Measurements from ENCODE around the gene ALLC.

DNA sequence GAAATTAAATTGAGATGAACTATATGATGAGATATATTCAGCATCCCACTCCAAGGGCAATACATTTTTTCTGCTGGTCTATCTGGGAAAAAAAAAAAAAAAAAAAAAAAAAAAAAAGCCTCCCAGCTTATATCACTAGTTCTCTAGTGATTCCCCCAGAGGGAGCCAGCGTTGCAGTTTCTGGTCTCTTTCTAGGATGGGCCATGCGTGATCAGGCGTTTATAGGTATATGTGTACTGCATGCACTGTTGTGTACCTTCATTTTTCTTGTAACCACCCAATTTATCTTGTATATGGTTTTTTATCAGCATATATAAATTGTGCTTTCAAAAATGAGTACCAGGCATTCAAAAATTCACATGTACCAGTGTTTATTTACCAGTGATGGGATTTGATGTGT, 80.5 kb downstream of the ALLC start:
- no peak for TF ChIP-seq POLR2A (IDR thresholded peaks at IDR 0.05; ENCODE audit: low read depth, low read length)
- TF ChIP-seq, protein P1, sequence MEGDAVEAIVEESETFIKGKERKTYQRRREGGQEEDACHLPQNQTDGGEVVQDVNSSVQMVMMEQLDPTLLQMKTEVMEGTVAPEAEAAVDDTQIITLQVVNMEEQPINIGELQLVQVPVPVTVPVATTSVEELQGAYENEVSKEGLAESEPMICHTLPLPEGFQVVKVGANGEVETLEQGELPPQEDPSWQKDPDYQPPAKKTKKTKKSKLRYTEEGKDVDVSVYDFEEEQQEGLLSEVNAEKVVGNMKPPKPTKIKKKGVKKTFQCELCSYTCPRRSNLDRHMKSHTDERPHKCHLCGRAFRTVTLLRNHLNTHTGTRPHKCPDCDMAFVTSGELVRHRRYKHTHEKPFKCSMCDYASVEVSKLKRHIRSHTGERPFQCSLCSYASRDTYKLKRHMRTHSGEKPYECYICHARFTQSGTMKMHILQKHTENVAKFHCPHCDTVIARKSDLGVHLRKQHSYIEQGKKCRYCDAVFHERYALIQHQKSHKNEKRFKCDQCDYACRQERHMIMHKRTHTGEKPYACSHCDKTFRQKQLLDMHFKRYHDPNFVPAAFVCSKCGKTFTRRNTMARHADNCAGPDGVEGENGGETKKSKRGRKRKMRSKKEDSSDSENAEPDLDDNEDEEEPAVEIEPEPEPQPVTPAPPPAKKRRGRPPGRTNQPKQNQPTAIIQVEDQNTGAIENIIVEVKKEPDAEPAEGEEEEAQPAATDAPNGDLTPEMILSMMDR (IDR thresholded peaks at IDR 0.05 in 2 of 3, conservative IDR thresholded peaks at IDR 0.05 in 1 of 3; ENCODE audit: control insufficient read depth in 2 of 3, extremely low read depth in 1 of 3, insufficient read depth in 1 of 3, low read depth in 3 of 3, low read length in 3 of 3): peak in 2 of 3 experiments; percentile 17 to 26; a peak in 1 of 6 replicates
- TF ChIP-seq ATF7 (IDR thresholded peaks at IDR 0.05; ENCODE audit: low read depth): no peak
- TF ChIP-seq NBN (IDR thresholded peaks at IDR 0.05): no peak
- no peak for TF ChIP-seq ATF3 (IDR thresholded peaks at IDR 0.05; ENCODE audit: borderline replicate concordance, extremely low read depth, low read depth, low read length)
- no peak for TF ChIP-seq EZH2 (IDR thresholded peaks at IDR 0.05; ENCODE audit: borderline replicate concordance, control insufficient read depth, low read depth, low read length)
- TF ChIP-seq, protein P2, sequence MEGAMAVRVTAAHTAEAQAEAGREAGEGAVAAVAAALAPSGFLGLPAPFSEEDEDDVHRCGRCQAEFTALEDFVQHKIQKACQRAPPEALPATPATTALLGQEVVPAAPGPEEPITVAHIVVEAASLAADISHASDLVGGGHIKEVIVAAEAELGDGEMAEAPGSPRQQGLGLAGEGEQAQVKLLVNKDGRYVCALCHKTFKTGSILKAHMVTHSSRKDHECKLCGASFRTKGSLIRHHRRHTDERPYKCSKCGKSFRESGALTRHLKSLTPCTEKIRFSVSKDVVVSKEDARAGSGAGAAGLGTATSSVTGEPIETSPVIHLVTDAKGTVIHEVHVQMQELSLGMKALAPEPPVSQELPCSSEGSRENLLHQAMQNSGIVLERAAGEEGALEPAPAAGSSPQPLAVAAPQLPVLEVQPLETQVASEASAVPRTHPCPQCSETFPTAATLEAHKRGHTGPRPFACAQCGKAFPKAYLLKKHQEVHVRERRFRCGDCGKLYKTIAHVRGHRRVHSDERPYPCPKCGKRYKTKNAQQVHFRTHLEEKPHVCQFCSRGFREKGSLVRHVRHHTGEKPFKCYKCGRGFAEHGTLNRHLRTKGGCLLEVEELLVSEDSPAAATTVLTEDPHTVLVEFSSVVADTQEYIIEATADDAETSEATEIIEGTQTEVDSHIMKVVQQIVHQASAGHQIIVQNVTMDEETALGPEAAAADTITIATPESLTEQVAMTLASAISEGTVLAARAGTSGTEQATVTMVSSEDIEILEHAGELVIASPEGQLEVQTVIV (IDR thresholded peaks at IDR 0.05; ENCODE audit: borderline replicate concordance, partially characterized antibody): no peak
- TF ChIP-seq ZZZ3 (IDR thresholded peaks at IDR 0.05; ENCODE audit: control insufficient read depth, insufficient read length, low read depth): no peak
- no peak for TF ChIP-seq RBBP5 (conservative IDR thresholded peaks at IDR 0.05)
- TF ChIP-seq MXI1 (IDR thresholded peaks at IDR 0.05; ENCODE audit: low read depth, low read length): no peak

Data from GM12878 (cell line).